HEK293 (cell line): ENCODE results near the gene SLC38A5.
A peak's percentile ranks its signal among the peaks of the same experiment; 100 is the strongest.

Experiments
- CTCF ChIA-PET: fragments of 350-600 bp; formaldehyde crosslinking; extraction: SDS; loops from one replicate; lab custom pipeline; 2021; ENCODE audit warnings: antibody characterized with exemption; lab: Yijun Ruan, JAX
- POLR2A ChIA-PET: fragments of 300-600 bp; formaldehyde crosslinking; extraction: SDS; loops from one replicate; lab custom pipeline; 2020; ENCODE audit warnings: antibody characterized with exemption, inconsistent platforms; lab: Yijun Ruan, JAX
- H3K27ac ChIP-seq: fragments of 200-500 bp; sonication (Bioruptor generic); 2 replicates; pipeline ENCODE4 v1.5.1; 2014; ENCODE audit warnings: low read depth, low read length, control low read depth, inconsistent platforms; ENCODE audit errors: extremely low read depth
- H3K36me3 ChIP-seq, 2 experiments: fragments of 200-500 bp in 1 of 2; sonication (Bioruptor generic) in 1 of 2; 1 replicate in 1 of 2; 2 replicates in 1 of 2; pipeline ENCODE4 v1.5.1; 2014 to 2017; ENCODE audit warnings: inconsistent platforms in 2 of 2, low read length in 2 of 2; ENCODE audit not compliant: control insufficient read depth in 2 of 2, insufficient read depth in 1 of 2
- H3K4me1 ChIP-seq: fragments of 200-500 bp; sonication (Bioruptor generic); 2 replicates; pipeline ENCODE4 v1.5.1; 2014; ENCODE audit warnings: mild to moderate bottlenecking, low read length, inconsistent platforms; ENCODE audit not compliant: control insufficient read depth, insufficient read depth
- H3K4me3 ChIP-seq: 2 replicates; pipeline ENCODE4 v1.5.1; 2011; ENCODE audit warnings: low read depth, mild to moderate bottlenecking, control low read depth, low read length, moderate library complexity
- H3K9me3 ChIP-seq: fragments of 200-500 bp; sonication (Bioruptor generic); 2 replicates; pipeline ENCODE4 v1.5.1; 2014; ENCODE audit warnings: low read depth, low read length, inconsistent platforms; ENCODE audit not compliant: control insufficient read depth, insufficient read depth
- EGR2 ChIP-seq: fragments of 450-650 bp; formaldehyde crosslinking; IDR thresholded peaks from 2 replicates; pipeline ENCODE4 v1.5.1; 2016; ENCODE audit warnings: low read depth, missing biosample characterization, missing genetic modification characterization
- KLF1 ChIP-seq: fragments of 450-650 bp; formaldehyde crosslinking; IDR thresholded peaks from 2 replicates; pipeline ENCODE4 v1.5.1; 2016; ENCODE audit warnings: missing biosample characterization, missing genetic modification characterization
- KLF8 ChIP-seq: fragments of 450-650 bp; formaldehyde crosslinking; IDR thresholded peaks from 2 replicates; pipeline ENCODE4 v1.5.1; 2016; ENCODE audit warnings: missing biosample characterization, missing genetic modification characterization
- MEIS1 ChIP-seq: sonication (generic); formaldehyde crosslinking; IDR thresholded peaks from 2 replicates; pipeline ENCODE4 v1.8.1; 2022; ENCODE audit warnings: missing genetic modification reagents, mild to moderate bottlenecking, borderline replicate concordance
- MYNN ChIP-seq: fragments of 450-650 bp; formaldehyde crosslinking; IDR thresholded peaks from 2 replicates; pipeline ENCODE4 v1.5.1; 2016; ENCODE audit warnings: missing biosample characterization, missing genetic modification characterization, borderline replicate concordance
- PRDM10 ChIP-seq: fragments of 450-650 bp; formaldehyde crosslinking; IDR thresholded peaks from 2 replicates; pipeline ENCODE4 v1.5.1; 2016; ENCODE audit warnings: missing biosample characterization, missing genetic modification characterization
- RBAK ChIP-seq: fragments of 450-650 bp; formaldehyde crosslinking; IDR thresholded peaks from 2 replicates; pipeline ENCODE4 v1.5.1; 2016; ENCODE audit warnings: missing biosample characterization, missing genetic modification characterization
- SP7 ChIP-seq: fragments of 450-650 bp; formaldehyde crosslinking; IDR thresholded peaks from 2 replicates; pipeline ENCODE4 v1.5.1; 2016; ENCODE audit warnings: missing biosample characterization, missing genetic modification characterization
- YY2 ChIP-seq: fragments of 450-650 bp; formaldehyde crosslinking; IDR thresholded peaks from 2 replicates; pipeline ENCODE4 v1.5.1; 2016; ENCODE audit warnings: missing biosample characterization, missing genetic modification characterization
- ZFP41 ChIP-seq: fragments of 450-650 bp; formaldehyde crosslinking; IDR thresholded peaks from 2 replicates; pipeline ENCODE4 v1.5.1; 2016; ENCODE audit warnings: missing biosample characterization, missing genetic modification characterization, borderline replicate concordance
- ZNF148 ChIP-seq: fragments of 450-650 bp; formaldehyde crosslinking; IDR thresholded peaks from 2 replicates; pipeline ENCODE4 v1.5.0; 2017; ENCODE audit warnings: missing biosample characterization, missing genetic modification characterization, borderline replicate concordance
- ZNF157 ChIP-seq: fragments of 450-650 bp; formaldehyde crosslinking; IDR thresholded peaks from 2 replicates; pipeline ENCODE4 v1.5.1; 2016; ENCODE audit warnings: missing biosample characterization, missing genetic modification characterization
- ZNF18 ChIP-seq: fragments of 450-650 bp; formaldehyde crosslinking; IDR thresholded peaks from 2 replicates; pipeline ENCODE4 v1.5.1; 2016; ENCODE audit warnings: missing biosample characterization, missing genetic modification characterization
- ZNF324 ChIP-seq: fragments of 450-650 bp; formaldehyde crosslinking; IDR thresholded peaks from 2 replicates; pipeline ENCODE4 v1.5.1; 2016; ENCODE audit warnings: missing biosample characterization, missing genetic modification characterization
- ZNF433 ChIP-seq: fragments of 450-650 bp; formaldehyde crosslinking; IDR thresholded peaks from 2 replicates; pipeline ENCODE4 v1.5.1; 2016; ENCODE audit warnings: missing biosample characterization, missing genetic modification characterization, low read depth
- ZNF473 ChIP-seq: fragments of 450-650 bp; formaldehyde crosslinking; IDR thresholded peaks from 2 replicates; pipeline ENCODE4 v1.5.1; 2017; ENCODE audit warnings: missing biosample characterization, missing genetic modification characterization
- ZNF48 ChIP-seq: fragments of 450-650 bp; formaldehyde crosslinking; IDR thresholded peaks from 2 replicates; pipeline ENCODE4 v1.5.1; 2016; ENCODE audit warnings: missing biosample characterization, missing genetic modification characterization
- ZNF514 ChIP-seq: fragments of 450-650 bp; formaldehyde crosslinking; IDR thresholded peaks from 2 replicates; pipeline ENCODE4 v1.5.1; 2016; ENCODE audit warnings: missing biosample characterization, missing genetic modification characterization
- ZNF518A ChIP-seq: fragments of 450-650 bp; formaldehyde crosslinking; conservative IDR thresholded peaks from 2 replicates; pipeline ENCODE4 v1.5.1; 2016; ENCODE audit warnings: low read depth, missing biosample characterization, missing genetic modification characterization
- ZNF529 ChIP-seq: fragments of 450-650 bp; formaldehyde crosslinking; IDR thresholded peaks from 2 replicates; pipeline ENCODE4 v1.5.1; 2017; ENCODE audit warnings: missing genetic modification characterization, missing biosample characterization; ENCODE audit not compliant: insufficient replicate concordance
- ZNF555 ChIP-seq: fragments of 450-650 bp; formaldehyde crosslinking; conservative IDR thresholded peaks from 2 replicates; pipeline ENCODE4 v1.5.1; 2017; ENCODE audit warnings: missing biosample characterization, mild to moderate bottlenecking, missing genetic modification characterization, inconsistent platforms
- ZNF707 ChIP-seq: fragments of 450-650 bp; formaldehyde crosslinking; IDR thresholded peaks from 2 replicates; pipeline ENCODE4 v1.5.1; 2016; ENCODE audit warnings: missing biosample characterization, missing genetic modification characterization
- ZNF791 ChIP-seq: fragments of 450-650 bp; formaldehyde crosslinking; IDR thresholded peaks from 2 replicates; pipeline ENCODE4 v1.5.1; 2016; ENCODE audit warnings: missing biosample characterization, missing genetic modification characterization
- ZSCAN23 ChIP-seq: fragments of 450-650 bp; formaldehyde crosslinking; IDR thresholded peaks from 2 replicates; pipeline ENCODE4 v1.5.1; 2016; ENCODE audit warnings: missing biosample characterization, missing genetic modification characterization

Gene SLC38A5

GRCh38 chrX:48498374-48498809 is 28.3 kb upstream of the SLC38A5 start (continued):
- TF ChIP-seq ZNF518A (tag by site-specific recombination), result no peak
- TF ChIP-seq ZNF529 (tag by site-specific recombination), result no peak
- no peak for TF ChIP-seq ZNF433 (tag by site-specific recombination)
- no peak for TF ChIP-seq YY2 (tag by site-specific recombination)
- TF ChIP-seq ZNF18, result no peak
- peak; percentile 99 for TF ChIP-seq EGR2 (tag by site-specific recombination)
- no peak for TF ChIP-seq RBAK
- TF ChIP-seq ZNF707, result no peak
- no peak for TF ChIP-seq ZFP41 (tag by site-specific recombination)
- TF ChIP-seq ZNF148 (tag by site-specific recombination), result no peak
- no peak for TF ChIP-seq ZNF473 (tag by site-specific recombination)
- no peak for TF ChIP-seq KLF1 (tag by site-specific recombination)

- TF ChIP-seq ZNF514 (tag by site-specific recombination) (no peak), ZNF157 (tag by site-specific recombination) (no peak), ZNF324 (no peak), ZNF791 (tag by site-specific recombination) (no peak), MEIS1 (CRISPR knock-in tag) (no peak), SP7 (no peak), PRDM10 (tag by site-specific recombination) (no peak), ZSCAN23 (tag by site-specific recombination) (no peak), ZNF48 (tag by site-specific recombination) (no peak), ZNF555 (tag by site-specific recombination) (no peak), MYNN (tag by site-specific recombination) (no peak), KLF8 (tag by site-specific recombination) (no peak)
- Histone ChIP-seq H3K27ac (no peak overlapping the region), H3K4me1 (no peaks in the 10 kb centered on the region), H3K9me3 (no peaks in the 10 kb centered on the region), H3K4me3 (no peak overlapping the region), H3K36me3 (no peaks in the 10 kb centered on the region)
- ChIA-PET CTCF (no interaction called here), POLR2A (no interaction called here)
These were observed 27.8 kb upstream of the SLC38A5 start for GRCh38 chrX:48497871-48498270.
